DND-41 (cell line): Measurements from ENCODE around the gene ARHGAP45.

ENCODE experiments used
- EZH2 ChIP-seq: IDR thresholded peaks from 3 replicates; pipeline ENCODE4 v1.6.1; 2012; ENCODE audit warnings: borderline replicate concordance, low read depth, mild to moderate bottlenecking, moderate library complexity, low read length, inconsistent platforms; ENCODE audit not compliant: severe bottlenecking
- TF ChIP-seq, protein P1 (sequence below): IDR thresholded peaks from 2 replicates; pipeline ENCODE4 v1.5.1; 2012; ENCODE audit warnings: borderline replicate concordance, low read length, moderate library complexity, mild to moderate bottlenecking; ENCODE audit not compliant: poor library complexity, severe bottlenecking; ENCODE audit errors: extremely low read depth

DNA sequence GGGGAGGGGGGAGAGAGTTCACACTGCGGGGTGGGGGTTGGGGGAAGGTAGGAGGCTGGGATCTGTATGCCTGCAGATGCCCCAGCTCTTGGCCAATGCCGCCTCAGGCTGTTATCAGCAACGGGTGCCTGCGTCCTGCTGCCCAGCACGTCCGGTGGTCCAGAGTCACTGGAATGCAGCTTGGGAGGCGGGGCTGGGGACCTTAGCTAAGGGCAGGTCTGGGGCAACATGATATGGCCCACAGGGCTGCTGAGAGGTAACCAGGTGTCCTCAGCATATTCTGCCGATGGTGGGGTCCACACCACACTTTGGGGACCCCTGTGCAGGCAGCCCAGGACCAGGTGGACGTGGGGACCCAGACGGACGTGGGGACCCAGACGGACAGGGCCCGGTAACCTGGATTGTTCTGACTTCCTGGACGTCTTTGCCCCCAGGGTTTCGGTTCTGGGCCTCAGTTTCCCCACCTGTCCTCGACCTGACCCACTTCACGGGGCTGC lies 668 bp upstream of the ARHGAP45 start:
- TF ChIP-seq, protein P1, sequence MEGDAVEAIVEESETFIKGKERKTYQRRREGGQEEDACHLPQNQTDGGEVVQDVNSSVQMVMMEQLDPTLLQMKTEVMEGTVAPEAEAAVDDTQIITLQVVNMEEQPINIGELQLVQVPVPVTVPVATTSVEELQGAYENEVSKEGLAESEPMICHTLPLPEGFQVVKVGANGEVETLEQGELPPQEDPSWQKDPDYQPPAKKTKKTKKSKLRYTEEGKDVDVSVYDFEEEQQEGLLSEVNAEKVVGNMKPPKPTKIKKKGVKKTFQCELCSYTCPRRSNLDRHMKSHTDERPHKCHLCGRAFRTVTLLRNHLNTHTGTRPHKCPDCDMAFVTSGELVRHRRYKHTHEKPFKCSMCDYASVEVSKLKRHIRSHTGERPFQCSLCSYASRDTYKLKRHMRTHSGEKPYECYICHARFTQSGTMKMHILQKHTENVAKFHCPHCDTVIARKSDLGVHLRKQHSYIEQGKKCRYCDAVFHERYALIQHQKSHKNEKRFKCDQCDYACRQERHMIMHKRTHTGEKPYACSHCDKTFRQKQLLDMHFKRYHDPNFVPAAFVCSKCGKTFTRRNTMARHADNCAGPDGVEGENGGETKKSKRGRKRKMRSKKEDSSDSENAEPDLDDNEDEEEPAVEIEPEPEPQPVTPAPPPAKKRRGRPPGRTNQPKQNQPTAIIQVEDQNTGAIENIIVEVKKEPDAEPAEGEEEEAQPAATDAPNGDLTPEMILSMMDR: no peak
- TF ChIP-seq EZH2: no peak
